HEK293T (cell line): Measurements from ENCODE around the gene TXNL4B.

Experiments
- CTCF ChIA-PET: fragments of 350-600 bp; formaldehyde crosslinking; extraction: SDS; loops from one replicate; lab custom pipeline; 2021; ENCODE audit warnings: antibody characterized with exemption, inconsistent platforms; lab: Yijun Ruan, JAX
- POLR2A ChIA-PET: fragments of 350-600 bp; formaldehyde crosslinking; extraction: SDS; loops from one replicate; lab custom pipeline; 2020; ENCODE audit warnings: antibody characterized with exemption, inconsistent platforms; lab: Yijun Ruan, JAX
- DNase-seq: peaks from one replicate; pipeline ENCODE4 v3.0.0; 2012; ENCODE audit warnings: mixed read lengths; ENCODE audit errors: extremely low spot score
- ARNT ChIP-seq: fragments of 450-650 bp; IDR thresholded peaks from 2 replicates; pipeline ENCODE4 v1.6.1; 2017; ENCODE audit warnings: mild to moderate bottlenecking
- BHLHE40 ChIP-seq: fragments of 450-650 bp; IDR thresholded peaks from 2 replicates; pipeline ENCODE4 v1.6.1; 2016; ENCODE audit warnings: mild to moderate bottlenecking, moderate library complexity, borderline replicate concordance
- CTBP1 ChIP-seq: fragments of 450-650 bp; IDR thresholded peaks from 2 replicates; pipeline ENCODE4 v1.6.1; 2016; ENCODE audit warnings: borderline replicate concordance
- ELF4 ChIP-seq: fragments of 450-650 bp; IDR thresholded peaks from 2 replicates; pipeline ENCODE4 v1.6.1; 2017; ENCODE audit warnings: antibody characterized with exemption
- FOXA1 ChIP-seq: fragments of 450-650 bp; IDR thresholded peaks from 2 replicates; pipeline ENCODE4 v1.6.1; 2016; ENCODE audit warnings: mild to moderate bottlenecking
- FOXK2 ChIP-seq: fragments of 450-650 bp; IDR thresholded peaks from 2 replicates; pipeline ENCODE4 v1.6.1; 2016; ENCODE audit warnings: mild to moderate bottlenecking
- FOXM1 ChIP-seq: fragments of 450-650 bp; IDR thresholded peaks from 2 replicates; pipeline ENCODE4 v1.6.1; 2017; ENCODE audit warnings: mild to moderate bottlenecking, borderline replicate concordance
- HDGF ChIP-seq: fragments of 450-650 bp; IDR thresholded peaks from 2 replicates; pipeline ENCODE4 v1.6.1; 2017; ENCODE audit warnings: antibody characterized with exemption, borderline replicate concordance
- L3MBTL2 ChIP-seq: fragments of 450-650 bp; conservative IDR thresholded peaks from 2 replicates; pipeline ENCODE4 v1.6.1; 2016; ENCODE audit warnings: mild to moderate bottlenecking
- LEF1 ChIP-seq: fragments of 450-650 bp; IDR thresholded peaks from 2 replicates; pipeline ENCODE4 v1.6.1; 2017; ENCODE audit warnings: mild to moderate bottlenecking, borderline replicate concordance
- NFRKB ChIP-seq: fragments of 450-650 bp; IDR thresholded peaks from 2 replicates; pipeline ENCODE4 v1.6.1; 2016; ENCODE audit warnings: mild to moderate bottlenecking, moderate library complexity
- SP1 ChIP-seq: fragments of 450-650 bp; IDR thresholded peaks from 2 replicates; pipeline ENCODE4 v1.6.1; 2017
- SUZ12 ChIP-seq: fragments of 450-650 bp; IDR thresholded peaks from 2 replicates; pipeline ENCODE4 v1.6.1; 2016; ENCODE audit warnings: mild to moderate bottlenecking
- TARDBP ChIP-seq: fragments of 450-650 bp; IDR thresholded peaks from 2 replicates; pipeline ENCODE4 v1.6.1; 2016
- ZNF384 ChIP-seq: fragments of 450-650 bp; IDR thresholded peaks from 2 replicates; pipeline ENCODE4 v1.6.1; 2016
- TF ChIP-seq, protein P1 (sequence below): fragments of 450-650 bp; IDR thresholded peaks from 2 replicates; pipeline ENCODE4 v1.6.1; 2016

The TXNL4B gene

GRCh38 chr16:72051818-72052217 lies 41.6 kb downstream of the TXNL4B start:
- CTCF ChIA-PET, result no interaction called here
- no peak for DNase-seq
- POLR2A ChIA-PET, result no interaction called here
- TF ChIP-seq L3MBTL2 (no peak), BHLHE40 (no peak), SUZ12 (no peak), ARNT (no peak), CTBP1 (no peak), ZNF384 (no peak), FOXA1 (no peak), FOXM1 (no peak)

GRCh38 chr16:72050769-72051464 lies 42.5 kb downstream of the TXNL4B start:
- ChIA-PET CTCF (no interaction called here), POLR2A (no interaction called here)
- no peak for DNase-seq
- TF ChIP-seq CTBP1 (no peak), TARDBP (no peak), FOXK2 (no peak), NFRKB (no peak), SP1 (no peak), SUZ12 (no peak), HDGF (no peak), ZNF384 (no peak), ARNT (no peak)

- CTCF ChIA-PET, result no interaction called here
- no peak for DNase-seq
- TF ChIP-seq BHLHE40 (no peak), L3MBTL2 (no peak), TARDBP (no peak), ARNT (no peak), FOXM1 (no peak), SP1 (no peak), CTBP1 (no peak), NFRKB (no peak), SUZ12 (no peak)
- POLR2A ChIA-PET, result no interaction called here
These were observed 44.3 kb downstream of the TXNL4B start for GRCh38 chr16:72049110-72049509.

DNA sequence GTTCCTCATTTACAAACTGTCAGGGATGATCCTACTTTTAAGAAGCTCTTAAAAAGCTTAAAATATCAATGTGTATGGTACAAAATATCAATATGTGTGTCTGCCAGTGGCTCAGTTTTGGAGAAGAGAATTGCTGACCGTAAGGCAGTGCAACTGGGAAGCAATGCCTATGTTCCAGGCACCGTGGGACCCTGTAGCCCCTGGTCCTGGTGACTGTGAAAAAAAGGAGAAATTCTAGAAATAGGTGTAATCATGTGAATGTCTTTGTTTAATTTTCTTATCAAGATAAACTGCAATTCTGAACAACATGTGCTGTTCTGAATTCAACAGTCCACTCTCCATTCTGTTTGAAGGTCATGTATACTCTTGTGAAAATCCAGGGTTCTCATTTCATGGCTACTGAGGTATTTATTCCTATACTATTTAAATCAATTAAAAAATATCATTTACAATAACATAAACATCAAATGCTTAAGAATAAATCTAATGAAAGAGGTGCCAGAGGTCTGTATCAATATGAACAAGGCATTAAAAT lies 48.5 kb downstream of the TXNL4B start:
- TF ChIP-seq LEF1 (no peak), FOXM1 (no peak), HDGF (no peak), ELF4 (no peak), SUZ12 (no peak), CTBP1 (no peak), BHLHE40 (no peak)
- TF ChIP-seq, protein P1, sequence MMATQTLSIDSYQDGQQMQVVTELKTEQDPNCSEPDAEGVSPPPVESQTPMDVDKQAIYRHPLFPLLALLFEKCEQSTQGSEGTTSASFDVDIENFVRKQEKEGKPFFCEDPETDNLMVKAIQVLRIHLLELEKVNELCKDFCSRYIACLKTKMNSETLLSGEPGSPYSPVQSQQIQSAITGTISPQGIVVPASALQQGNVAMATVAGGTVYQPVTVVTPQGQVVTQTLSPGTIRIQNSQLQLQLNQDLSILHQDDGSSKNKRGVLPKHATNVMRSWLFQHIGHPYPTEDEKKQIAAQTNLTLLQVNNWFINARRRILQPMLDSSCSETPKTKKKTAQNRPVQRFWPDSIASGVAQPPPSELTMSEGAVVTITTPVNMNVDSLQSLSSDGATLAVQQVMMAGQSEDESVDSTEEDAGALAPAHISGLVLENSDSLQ, result no peak
- ChIA-PET CTCF (no interaction called here), POLR2A (no interaction called here)
- no peak for DNase-seq

- CTCF ChIA-PET, result no interaction called here
- TF ChIP-seq NFRKB (no peak), FOXA1 (no peak), FOXM1 (no peak), CTBP1 (no peak), SUZ12 (no peak), BHLHE40 (no peak), LEF1 (no peak), TARDBP (no peak)
- TF ChIP-seq, protein P1, result no peak
- POLR2A ChIA-PET, result no interaction called here
- DNase-seq, result no peak
These were observed 49.1 kb downstream of the TXNL4B start for GRCh38 chr16:72044296-72044695.

- TF ChIP-seq SP1 (no peak), BHLHE40 (no peak), CTBP1 (no peak), ZNF384 (no peak), HDGF (no peak), FOXA1 (no peak), FOXK2 (no peak), ARNT (no peak), LEF1 (no peak), FOXM1 (no peak), NFRKB (no peak), SUZ12 (no peak), ELF4 (no peak)
- TF ChIP-seq, protein P1, result no peak
- ChIA-PET CTCF (no interaction called here), POLR2A (no interaction called here)
- no peak for DNase-seq
These were observed 49.9 kb downstream of the TXNL4B start for GRCh38 chr16:72043539-72043938.

- ChIA-PET POLR2A (no interaction called here), CTCF (no interaction called here)
- TF ChIP-seq L3MBTL2 (no peak), HDGF (no peak), NFRKB (no peak), ARNT (no peak), TARDBP (no peak), FOXA1 (no peak), LEF1 (no peak), ELF4 (no peak), ZNF384 (no peak), FOXM1 (no peak), BHLHE40 (no peak), CTBP1 (no peak)
- TF ChIP-seq, protein P1, result no peak
- no peak for DNase-seq
These were observed 50.4 kb downstream of the TXNL4B start for GRCh38 chr16:72043058-72043457.
